ENCODE measurements around the gene IGF2. TPM values are rescaled to one million over a fixed set of nuclear protein-coding genes. Genes with fewer than 3 reads are reported as not detected.

The IGF2 gene
- total RNA-seq, 1 donor from 2014 or later, result 11.7 TPM

GRCh38 chr11:2176389-2176900, 37.3 kb upstream of the IGF2 start:
- no peak overlapping the region for H3K4me3 ChIP-seq (ENCODE audit: low read depth, low read length)
- no peak for DNase-seq (ENCODE audit: low read depth)
- TF ChIP-seq, protein P1, sequence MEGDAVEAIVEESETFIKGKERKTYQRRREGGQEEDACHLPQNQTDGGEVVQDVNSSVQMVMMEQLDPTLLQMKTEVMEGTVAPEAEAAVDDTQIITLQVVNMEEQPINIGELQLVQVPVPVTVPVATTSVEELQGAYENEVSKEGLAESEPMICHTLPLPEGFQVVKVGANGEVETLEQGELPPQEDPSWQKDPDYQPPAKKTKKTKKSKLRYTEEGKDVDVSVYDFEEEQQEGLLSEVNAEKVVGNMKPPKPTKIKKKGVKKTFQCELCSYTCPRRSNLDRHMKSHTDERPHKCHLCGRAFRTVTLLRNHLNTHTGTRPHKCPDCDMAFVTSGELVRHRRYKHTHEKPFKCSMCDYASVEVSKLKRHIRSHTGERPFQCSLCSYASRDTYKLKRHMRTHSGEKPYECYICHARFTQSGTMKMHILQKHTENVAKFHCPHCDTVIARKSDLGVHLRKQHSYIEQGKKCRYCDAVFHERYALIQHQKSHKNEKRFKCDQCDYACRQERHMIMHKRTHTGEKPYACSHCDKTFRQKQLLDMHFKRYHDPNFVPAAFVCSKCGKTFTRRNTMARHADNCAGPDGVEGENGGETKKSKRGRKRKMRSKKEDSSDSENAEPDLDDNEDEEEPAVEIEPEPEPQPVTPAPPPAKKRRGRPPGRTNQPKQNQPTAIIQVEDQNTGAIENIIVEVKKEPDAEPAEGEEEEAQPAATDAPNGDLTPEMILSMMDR (conservative IDR thresholded peaks at IDR 0.05; ENCODE audit: low read depth, low read length), result no peak

DNA sequence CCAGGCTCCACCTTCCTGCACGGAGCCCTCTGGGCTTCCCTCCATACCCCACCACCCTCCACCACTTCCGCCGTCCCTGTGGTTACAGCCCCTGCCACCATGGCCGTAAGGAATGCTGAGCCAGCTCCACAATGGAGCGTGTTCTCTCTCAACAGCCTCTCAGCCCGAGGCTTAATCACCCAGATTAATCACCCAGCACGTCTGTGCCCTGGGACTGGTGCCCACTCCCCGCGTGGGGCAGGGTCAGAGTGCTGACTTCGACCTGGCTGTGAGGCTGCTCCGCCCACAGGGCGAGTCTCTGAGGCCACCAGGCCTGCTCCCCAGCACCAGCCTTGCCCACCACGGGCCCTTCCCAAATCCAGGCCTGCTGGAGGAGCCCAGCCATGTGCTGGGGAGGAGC, 36.5 kb upstream of the IGF2 start:
- no peak overlapping the region for H3K4me3 ChIP-seq (ENCODE audit: low read depth, low read length)
- no peak for DNase-seq (ENCODE audit: low read depth)
- TF ChIP-seq, protein P1 (conservative IDR thresholded peaks at IDR 0.05; ENCODE audit: low read depth, low read length), result no peak

DNA sequence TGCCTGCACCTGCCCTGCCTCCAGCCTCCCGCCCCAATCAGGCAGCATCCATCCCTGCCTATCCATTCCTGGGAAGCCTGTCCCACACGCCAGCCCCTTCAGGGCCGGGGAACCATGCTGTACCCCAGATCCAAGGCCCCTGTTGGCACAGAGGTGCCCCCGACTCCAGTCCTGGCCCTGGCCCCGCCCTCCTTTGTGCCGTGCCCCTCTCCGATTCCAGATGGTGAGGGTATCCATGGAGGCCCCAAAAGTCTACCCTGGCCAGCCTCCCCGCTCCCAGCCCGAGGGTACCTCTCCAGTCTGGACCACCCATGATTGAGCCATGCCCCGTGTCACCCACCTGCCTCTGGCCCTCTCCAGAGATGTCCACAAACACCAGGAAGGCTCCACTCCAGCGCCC, 35.2 kb upstream of the IGF2 start:
- DNase-seq (ENCODE audit: low read depth), result no peak
- TF ChIP-seq, protein P1 (conservative IDR thresholded peaks at IDR 0.05; ENCODE audit: low read depth, low read length), result no peak
- H3K4me3 ChIP-seq (ENCODE audit: low read depth, low read length), result no peak overlapping the region

GRCh38 chr11:2173761-2174160, 34.6 kb upstream of the IGF2 start:
- no peak for DNase-seq (ENCODE audit: low read depth)
- TF ChIP-seq, protein P1 (conservative IDR thresholded peaks at IDR 0.05; ENCODE audit: low read depth, low read length), result no peak
- no peak overlapping the region for H3K4me3 ChIP-seq (ENCODE audit: low read depth, low read length)

GRCh38 chr11:2173150-2173693, 34.0 kb upstream of the IGF2 start:
- H3K4me3 ChIP-seq (ENCODE audit: low read depth, low read length), result no peak overlapping the region
- TF ChIP-seq, protein P1 (conservative IDR thresholded peaks at IDR 0.05; ENCODE audit: low read depth, low read length), result peak; percentile 61
- DNase-seq (ENCODE audit: low read depth), result no peak

- no peak overlapping the region for H3K4me3 ChIP-seq (ENCODE audit: low read depth, low read length)
- DNase-seq (ENCODE audit: low read depth), result no peak
- TF ChIP-seq, protein P1 (conservative IDR thresholded peaks at IDR 0.05; ENCODE audit: low read depth, low read length), result no peak
These were observed 33.5 kb upstream of the IGF2 start for GRCh38 chr11:2172676-2173075.

DNA sequence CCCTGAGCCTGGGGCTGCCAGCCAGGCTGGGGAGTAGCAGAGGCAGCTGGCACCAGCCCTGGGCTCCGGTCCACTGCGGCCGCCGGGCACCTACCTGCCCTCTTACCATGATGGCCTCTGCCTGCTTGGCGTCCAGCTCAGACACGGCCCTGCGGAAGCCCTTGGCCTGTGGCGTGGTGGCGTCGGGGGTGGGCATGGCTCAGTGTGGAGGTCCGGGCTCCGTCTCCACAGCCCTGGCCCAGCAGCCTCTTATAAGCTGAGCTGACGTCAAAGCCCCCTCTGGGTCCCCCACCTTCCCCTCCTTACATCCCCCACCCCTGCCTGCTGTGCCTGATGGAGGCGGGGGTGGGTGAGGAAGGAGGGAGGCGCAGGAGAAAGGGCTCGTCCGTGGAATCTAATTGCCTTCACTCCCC, 32.4 kb upstream of the IGF2 start, which contains the start of gene TH:
TSS of gene TH (minus strand) at position 225 of the 413 bp plus-strand sequence. CDS start at position 196, 29 bp downstream.
- TF ChIP-seq, protein P1 (conservative IDR thresholded peaks at IDR 0.05; ENCODE audit: low read depth, low read length), result no peak
- no peak for DNase-seq (ENCODE audit: low read depth)
- no peak within 1 kb of the TSS for H3K4me3 ChIP-seq (ENCODE audit: low read depth, low read length)
